Ammon's horn (tissue), 1 donor: Measurements from ENCODE around the gene KAT2A.

ENCODE experiments used
- DNase-seq: peaks from one replicate; pipeline ENCODE4 v3.0.0-alpha.2; 2016; ENCODE audit warnings: low spot score

Gene KAT2A

GRCh38 chr17:42135664-42136653 lies 14.8 kb upstream of the KAT2A start:
- no peak for DNase-seq

GRCh38 chr17:42135151-42135550 lies 14.0 kb upstream of the KAT2A start:
- no peak for DNase-seq

DNA sequence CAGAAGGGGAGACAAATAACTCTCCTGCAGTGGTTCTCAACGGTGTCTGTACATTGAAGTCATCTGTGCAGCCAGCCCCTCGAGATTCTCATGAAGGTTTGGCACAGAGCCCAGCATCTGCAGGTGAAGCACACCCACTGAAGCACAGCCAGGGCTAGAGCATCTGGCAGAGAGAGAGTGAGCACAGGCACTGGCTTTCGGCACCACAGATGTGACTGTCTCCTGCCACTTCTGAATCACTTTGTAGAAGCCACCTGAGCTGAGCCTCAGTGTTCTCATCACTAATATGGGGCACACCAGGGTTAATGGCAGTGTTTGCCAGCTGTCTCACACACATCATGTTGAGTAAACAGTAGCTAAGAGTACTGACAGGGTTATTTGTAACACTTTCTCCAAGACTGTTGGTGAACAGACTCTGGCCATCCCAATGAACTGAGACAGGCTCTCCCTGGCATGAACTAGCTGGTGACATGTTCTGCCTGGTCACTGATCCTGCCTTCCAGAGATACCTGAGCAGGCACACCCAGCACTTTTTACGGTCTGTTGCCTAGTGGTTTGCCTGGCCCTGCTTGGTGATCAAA lies 12.4 kb upstream of the KAT2A start:
- DNase-seq = no peak

- DNase-seq = peak; percentile 91
Measured at GRCh38 chr17:42132941-42133340, 11.8 kb upstream of the KAT2A start.

GRCh38 chr17:42131981-42132432 lies 10.8 kb upstream of the KAT2A start:
- no peak for DNase-seq

- DNase-seq = no peak
Measured at GRCh38 chr17:42131232-42131631, 10.1 kb upstream of the KAT2A start.

DNA sequence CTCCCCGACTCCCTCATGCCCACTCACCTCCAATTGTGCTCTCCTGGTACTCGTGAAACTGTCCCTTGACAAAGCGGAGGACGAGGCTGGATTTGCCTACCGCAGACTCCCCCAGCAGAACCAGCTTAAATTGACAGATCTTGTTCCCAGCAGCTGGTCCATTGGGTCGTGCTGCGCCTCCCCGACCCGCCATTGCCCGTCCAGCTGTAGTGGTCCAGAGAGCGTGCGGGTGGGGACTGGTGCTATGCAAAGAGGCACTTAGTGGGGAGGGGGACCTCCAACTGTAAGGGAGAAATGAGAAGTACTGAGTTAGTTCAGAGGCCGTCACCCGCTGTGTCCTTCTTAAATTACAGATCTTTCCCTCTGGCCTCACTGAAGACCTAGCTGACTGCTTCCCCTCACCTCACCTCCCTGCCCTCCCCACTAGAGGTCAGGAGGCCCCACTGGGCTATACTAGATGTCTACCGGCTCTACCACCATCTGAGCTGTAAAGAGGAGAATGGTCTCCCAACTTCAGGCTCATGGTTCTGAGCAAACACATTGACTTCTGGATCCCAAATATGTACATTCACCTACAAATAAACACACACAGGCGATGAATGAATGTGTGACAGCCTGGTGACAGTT lies 9.3 kb upstream of the KAT2A start:
- no peak for DNase-seq

DNA sequence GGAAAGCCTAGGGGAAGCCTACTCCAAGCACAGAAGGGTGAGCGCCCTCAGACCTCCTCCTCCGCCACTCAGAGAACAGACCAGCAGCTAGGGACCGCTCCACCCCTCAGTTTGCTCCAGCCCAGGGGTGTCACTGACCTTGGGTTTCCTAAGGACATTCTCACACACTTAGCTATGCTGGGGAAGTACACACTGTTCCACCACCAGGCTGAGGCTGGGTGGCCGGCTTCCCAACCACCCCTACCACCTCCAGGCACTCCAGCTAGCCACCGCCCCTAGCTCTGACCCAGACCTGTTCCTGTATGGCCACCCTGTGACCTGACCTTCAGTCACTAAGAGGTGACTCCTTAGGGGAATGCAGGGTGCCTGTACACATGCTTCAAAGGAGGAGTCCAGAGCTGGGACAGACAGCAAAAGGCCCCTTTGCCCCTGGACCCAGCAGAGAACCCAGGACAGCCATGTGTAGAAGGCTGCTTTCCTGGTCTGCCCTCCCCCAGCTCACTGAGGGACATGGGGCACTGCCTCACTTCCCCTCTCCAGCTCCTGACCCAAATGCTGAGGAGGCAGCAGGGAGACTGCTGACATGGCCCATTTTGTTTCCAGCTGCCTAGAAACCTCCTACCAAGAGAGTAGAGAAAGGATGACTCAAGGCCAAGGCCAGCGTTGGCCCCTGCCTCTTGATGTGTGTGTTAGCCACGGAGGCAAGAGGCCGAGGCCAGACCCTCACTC lies 8.1 kb upstream of the KAT2A start:
- peak; percentile 53 for DNase-seq

DNA sequence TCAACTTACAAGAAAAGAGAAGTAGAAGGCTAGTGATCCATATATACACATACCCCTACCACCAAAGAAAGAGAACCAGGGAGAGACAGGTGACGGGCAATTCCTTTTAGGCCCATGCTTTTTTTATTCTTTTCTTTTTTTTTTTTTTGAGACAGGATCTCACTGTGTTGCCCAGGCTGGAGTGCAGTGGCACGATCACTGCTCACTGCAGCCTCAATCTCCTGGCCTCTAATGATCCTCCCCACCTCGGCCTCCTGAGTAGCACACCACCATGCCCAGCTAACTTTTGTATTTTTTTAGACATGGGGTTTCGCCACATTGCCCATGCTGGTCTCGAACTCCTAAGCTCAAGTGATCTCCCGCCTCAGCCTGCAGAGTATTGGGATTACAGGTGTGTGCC lies 6.2 kb upstream of the KAT2A start:
- DNase-seq = no peak

- no peak for DNase-seq
Measured at GRCh38 chr17:42126836-42127235, 5.7 kb upstream of the KAT2A start.

DNA sequence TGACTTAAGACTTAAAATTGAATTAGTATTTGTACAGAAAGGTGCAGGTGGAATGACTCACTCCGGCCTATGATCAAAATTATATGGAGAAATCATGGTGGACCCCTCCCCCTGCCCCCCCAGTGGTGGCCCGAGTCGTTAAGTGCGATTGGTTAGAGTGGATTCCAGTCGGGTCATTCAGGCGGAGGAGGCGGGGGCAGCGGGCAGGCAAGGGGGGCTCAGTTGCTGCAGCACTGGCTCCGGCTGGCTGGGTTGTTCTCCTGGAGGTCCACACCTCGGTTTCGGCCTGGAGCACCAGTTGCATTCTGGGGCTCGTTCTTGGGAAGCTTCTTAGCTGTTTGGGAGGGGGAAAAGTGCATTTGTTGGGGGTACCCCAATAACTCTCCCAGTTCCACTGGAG lies 4.4 kb upstream of the KAT2A start:
- DNase-seq = no peak

DNA sequence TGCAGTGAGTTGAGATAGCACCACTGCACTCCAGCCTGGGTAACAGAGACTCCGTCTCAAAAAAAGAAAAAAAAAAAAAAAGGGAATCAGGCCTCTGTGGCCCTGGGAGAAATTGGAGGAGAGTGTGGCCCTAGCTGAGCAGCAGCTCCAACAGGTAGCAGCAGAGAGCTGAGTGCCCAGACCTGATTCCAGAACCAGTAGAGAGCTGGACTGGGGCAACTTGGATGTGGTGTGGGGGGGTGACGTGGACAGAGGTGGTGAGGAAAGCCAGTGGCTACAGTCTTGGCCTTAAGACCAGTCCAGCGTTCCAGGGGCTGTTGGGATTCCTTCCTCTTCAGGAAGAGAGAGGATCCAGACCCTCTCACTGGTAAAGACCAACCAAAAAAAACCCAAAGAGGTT lies 3.1 kb upstream of the KAT2A start:
- no peak for DNase-seq

- no peak for DNase-seq
Measured at GRCh38 chr17:42122371-42123303, 1.5 kb upstream of the KAT2A start, which contains the start of gene HSPB9. Gene HSPB9, plus strand, starts transcription at chr17:42122804. Its CDS starts 47 bp downstream, at chr17:42122851.

DNA sequence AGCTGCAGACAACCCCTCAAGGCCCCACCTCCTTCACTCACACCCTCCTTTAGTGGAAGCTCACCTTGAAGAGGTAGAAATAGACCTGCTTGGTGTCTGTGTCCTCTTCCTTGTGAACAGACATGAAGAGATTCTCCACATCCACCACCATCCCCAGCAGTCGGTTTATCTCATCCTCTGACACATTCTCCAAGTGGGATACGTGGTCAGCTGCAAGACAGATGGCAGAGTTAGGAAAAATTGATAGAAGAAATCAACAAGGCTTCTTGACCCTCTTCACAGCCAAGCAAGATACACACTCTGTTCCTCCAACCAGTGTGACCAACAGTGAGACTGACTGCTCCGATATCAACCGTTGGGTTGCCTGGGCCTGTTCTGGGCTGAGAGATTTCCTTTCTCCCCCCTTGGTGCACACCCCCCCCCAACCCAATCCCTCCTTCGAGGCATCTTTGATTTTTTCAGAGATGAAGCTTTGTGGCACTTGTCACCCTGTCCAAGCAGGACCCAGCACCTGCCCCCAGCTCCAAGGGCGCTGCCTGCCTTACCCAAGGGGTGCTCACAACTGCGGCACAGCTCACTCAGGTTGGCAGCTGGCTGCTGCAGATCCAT lies 902 bp downstream of the KAT2A start:
- DNase-seq = no peak

DNA sequence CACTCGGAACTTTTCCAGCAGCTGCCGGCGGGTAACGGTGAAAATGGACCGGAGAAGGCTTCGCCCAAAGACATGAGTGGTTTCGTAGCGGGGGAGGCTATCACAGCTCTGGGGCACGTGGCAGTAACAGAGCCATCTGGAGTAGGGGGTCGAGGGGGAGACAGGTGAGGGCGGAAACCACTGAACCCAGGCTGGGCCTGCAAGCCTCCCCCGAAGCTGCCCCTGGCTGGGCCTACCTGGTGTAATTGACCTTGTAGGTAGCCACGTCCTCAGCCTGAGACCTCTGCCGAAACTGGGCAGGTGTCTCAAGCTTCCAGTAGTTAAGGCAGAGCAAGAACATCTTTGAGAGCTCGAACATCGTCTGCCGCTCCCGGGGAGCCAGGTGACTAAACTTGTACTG lies 1.9 kb downstream of the KAT2A start:
- no peak for DNase-seq

GRCh38 chr17:42118545-42118944 lies 2.6 kb downstream of the KAT2A start:
- no peak for DNase-seq

GRCh38 chr17:42118126-42118510 lies 3.0 kb downstream of the KAT2A start:
- DNase-seq = no peak

GRCh38 chr17:42117397-42118125 lies 3.6 kb downstream of the KAT2A start:
- no peak for DNase-seq

DNA sequence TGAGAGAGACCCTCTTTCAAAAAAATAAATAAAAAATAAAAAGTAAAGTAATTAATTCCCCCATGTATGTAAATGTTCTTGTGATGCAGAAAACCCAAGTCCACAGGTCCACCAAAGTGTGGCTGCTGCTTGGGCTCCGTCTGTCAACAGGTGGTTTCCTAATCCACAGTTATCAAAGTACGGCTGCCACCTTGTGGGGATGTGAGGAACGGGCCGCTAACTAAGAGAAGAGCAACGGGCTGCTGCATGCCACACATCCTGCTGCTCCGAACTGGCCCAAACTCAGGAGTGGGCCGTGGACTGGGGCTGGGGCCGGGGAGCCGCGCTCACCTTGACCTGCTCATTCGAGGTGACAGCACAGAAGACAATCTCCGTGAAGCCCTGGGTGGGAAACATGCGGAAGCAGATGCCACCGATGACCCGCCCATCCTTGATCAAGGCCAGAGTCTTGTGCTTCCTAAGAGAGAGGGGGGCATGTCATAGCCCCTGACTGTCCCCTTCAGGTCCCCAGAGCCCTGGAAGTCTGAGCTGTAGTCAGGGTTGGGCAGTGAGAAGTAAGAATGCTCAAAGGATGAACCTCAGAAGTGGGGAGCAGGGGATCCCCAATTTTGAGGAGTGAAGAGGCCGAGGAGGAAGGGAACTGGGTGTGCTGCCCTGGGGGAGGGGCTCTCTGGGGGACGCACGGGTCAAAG lies 4.3 kb downstream of the KAT2A start:
- peak; percentile 89 for DNase-seq
